NCI-H2171 treated with DMSO at 0.1 percent for 48 hours (cell line): ENCODE results near the gene LOXHD1.
A peak's percentile ranks its signal among the peaks of the same experiment; 100 is the strongest.

Experiments used
- DNase-seq: peaks from one replicate; lab custom pipeline; 2025; lab: John Stamatoyannopoulos, UW

LOXHD1 gene

GRCh38 chr18:46672062-46672970 lies 15.3 kb upstream of the LOXHD1 start:
- no peak for DNase-seq

GRCh38 chr18:46668694-46669093 lies 11.7 kb upstream of the LOXHD1 start:
- DNase-seq = no peak

- DNase-seq = no peak
These were observed 11.1 kb upstream of the LOXHD1 start for GRCh38 chr18:46668135-46668534.

- DNase-seq = no peak
These were observed 6.5 kb upstream of the LOXHD1 start for GRCh38 chr18:46663539-46663938.

GRCh38 chr18:46660957-46661749 lies 4.1 kb upstream of the LOXHD1 start:
- peak; percentile 30 for DNase-seq

GRCh38 chr18:46659484-46659883 lies 2.5 kb upstream of the LOXHD1 start:
- no peak for DNase-seq

GRCh38 chr18:46656326-46657114 lies 500 bp downstream of the LOXHD1 start:
- DNase-seq = no peak

GRCh38 chr18:46652372-46652771 lies 4.6 kb downstream of the LOXHD1 start:
- peak; percentile 81 for DNase-seq

GRCh38 chr18:46650681-46651080 lies 6.3 kb downstream of the LOXHD1 start:
- DNase-seq = no peak

GRCh38 chr18:46649071-46649862 lies 7.8 kb downstream of the LOXHD1 start:
- no peak for DNase-seq

GRCh38 chr18:46646468-46646867 lies 10.6 kb downstream of the LOXHD1 start:
- DNase-seq = no peak

- no peak for DNase-seq
These were observed 14.5 kb downstream of the LOXHD1 start for GRCh38 chr18:46642561-46642960.

- peak; percentile 30 for DNase-seq
These were observed 15.1 kb downstream of the LOXHD1 start for GRCh38 chr18:46641917-46642316.

- no peak for DNase-seq
These were observed 17.6 kb downstream of the LOXHD1 start for GRCh38 chr18:46639386-46639785.

GRCh38 chr18:46636040-46636630 lies 20.9 kb downstream of the LOXHD1 start:
- DNase-seq = no peak

- peak; percentile 91 for DNase-seq
These were observed 24.5 kb downstream of the LOXHD1 start for GRCh38 chr18:46632401-46633071.

- no peak for DNase-seq
These were observed 26.0 kb downstream of the LOXHD1 start for GRCh38 chr18:46630991-46631390.

- DNase-seq = no peak
These were observed 26.9 kb downstream of the LOXHD1 start for GRCh38 chr18:46630160-46630559.

GRCh38 chr18:46629361-46629760 lies 27.7 kb downstream of the LOXHD1 start:
- no peak for DNase-seq

- DNase-seq = peak; percentile 70
These were observed 28.8 kb downstream of the LOXHD1 start for GRCh38 chr18:46628206-46628605.
